ENCODE measurements around the gene DCDC2B.
"Not testable (repeated sequence)": the region's sequence is repeated elsewhere in the genome, so short reads cannot be mapped to it uniquely, and the experiment has no call there.

DCDC2B gene

GRCh38 chr1:32208891-32209328 lies at the start of gene DCDC2B:
Gene DCDC2B, plus strand, starts transcription at chr1:32209089. Its CDS starts 5 bp downstream, at chr1:32209094.
- peak in 1 of 14 donors; percentile 14 for DNase-seq

GRCh38 chr1:32159189-32159588 lies 49.7 kb upstream of the DCDC2B start:
- DNase-seq = no peak

- no peak for DNase-seq
Measured at GRCh38 chr1:32163405-32163804, 45.5 kb upstream of the DCDC2B start.

GRCh38 chr1:32165633-32166032 lies 43.3 kb upstream of the DCDC2B start:
- DNase-seq = not testable (repeated sequence)

GRCh38 chr1:32170991-32171390 lies 37.9 kb upstream of the DCDC2B start:
- DNase-seq = no peak

- DNase-seq = no peak
Measured at GRCh38 chr1:32172621-32173245, 36.2 kb upstream of the DCDC2B start.

GRCh38 chr1:32178380-32179192 lies 30.3 kb upstream of the DCDC2B start:
- DNase-seq = no peak

GRCh38 chr1:32179193-32179442 lies 29.8 kb upstream of the DCDC2B start:
- no peak for DNase-seq

GRCh38 chr1:32179443-32180185 lies 29.3 kb upstream of the DCDC2B start, which contains the start of gene TXLNA:
Gene TXLNA, plus strand, starts transcription at chr1:32179675. Its CDS starts 671 bp downstream, at chr1:32180346.
- peak; percentile 75 to 98 (median 95) for DNase-seq

- DNase-seq = peak in 9 of 14 donors; percentile 51 to 77 (median 56)
Measured at GRCh38 chr1:32180186-32181060, 28.5 kb upstream of the DCDC2B start.

GRCh38 chr1:32181065-32181464 lies 27.8 kb upstream of the DCDC2B start:
- DNase-seq = no peak

GRCh38 chr1:32181563-32181962 lies 27.3 kb upstream of the DCDC2B start:
- no peak for DNase-seq

- no peak for DNase-seq
Measured at GRCh38 chr1:32182060-32182459, 26.8 kb upstream of the DCDC2B start.

GRCh38 chr1:32184650-32185049 lies 24.2 kb upstream of the DCDC2B start:
- DNase-seq = no peak

GRCh38 chr1:32186077-32186476 lies 22.8 kb upstream of the DCDC2B start:
- no peak for DNase-seq

GRCh38 chr1:32186491-32186890 lies 22.4 kb upstream of the DCDC2B start:
- no peak for DNase-seq

GRCh38 chr1:32187850-32188249 lies 21.0 kb upstream of the DCDC2B start:
- DNase-seq = no peak

GRCh38 chr1:32192220-32192948 lies 16.5 kb upstream of the DCDC2B start:
- no peak for DNase-seq

GRCh38 chr1:32194984-32195383 lies 13.9 kb upstream of the DCDC2B start:
- no peak for DNase-seq

GRCh38 chr1:32195531-32195930 lies 13.4 kb upstream of the DCDC2B start:
- no peak for DNase-seq

GRCh38 chr1:32195972-32196823 lies 12.7 kb upstream of the DCDC2B start:
- no peak for DNase-seq
